Activated CD8-positive, alpha-beta memory T cell treated with anti-CD3 and anti-CD28 coated beads, Interleukin-2, amount 50 U/mL, for 1 hour (primary cell): ENCODE measurements around the gene GSTM4.

Source experiments
- DNase-seq: peaks from one replicate; pipeline ENCODE4 v3.0.0-alpha.2; 2020; ENCODE audit errors: extremely low read depth

GSTM4 gene

GRCh38 chr1:109655615-109656519, at the start of gene GSTM4:
TSS of gene GSTM4 (plus strand) at chr1:109656099. CDS start at chr1:109656390, 291 bp downstream.
- DNase-seq = no peak

- no peak for DNase-seq
These were observed 46.0 kb upstream of the GSTM4 start for GRCh38 chr1:109609881-109610280.

- DNase-seq = no peak
These were observed 45.1 kb upstream of the GSTM4 start for GRCh38 chr1:109610609-109611307.

GRCh38 chr1:109611308-109611990, 44.5 kb upstream of the GSTM4 start:
- DNase-seq = no peak

GRCh38 chr1:109613361-109614147, 42.3 kb upstream of the GSTM4 start:
- no peak for DNase-seq

- DNase-seq = no peak
These were observed 40.0 kb upstream of the GSTM4 start for GRCh38 chr1:109615879-109616278.

GRCh38 chr1:109616391-109616790, 39.5 kb upstream of the GSTM4 start:
- DNase-seq = no peak

- DNase-seq = no peak
These were observed 38.6 kb upstream of the GSTM4 start for GRCh38 chr1:109617291-109617801.

- no peak for DNase-seq
These were observed 37.0 kb upstream of the GSTM4 start for GRCh38 chr1:109618661-109619575.

GRCh38 chr1:109619576-109620400, 36.1 kb upstream of the GSTM4 start, which contains the start of the genes AMPD2 and GNAT2:
TSS of gene AMPD2 (plus strand) at chr1:109619837. CDS start at chr1:109621176, 1,339 bp downstream.
TSS of gene GNAT2 (minus strand) at chr1:109619616. CDS start at chr1:109612870, 6,746 bp downstream.
- peak; percentile 33 for DNase-seq

- no peak for DNase-seq
These were observed 35.5 kb upstream of the GSTM4 start for GRCh38 chr1:109620401-109620791.

GRCh38 chr1:109620841-109621286, 35.0 kb upstream of the GSTM4 start:
- DNase-seq = peak; percentile 96

GRCh38 chr1:109621379-109622136, 34.3 kb upstream of the GSTM4 start:
- DNase-seq = no peak

GRCh38 chr1:109622137-109622892, 33.6 kb upstream of the GSTM4 start:
- no peak for DNase-seq

- DNase-seq = no peak
These were observed 33.0 kb upstream of the GSTM4 start for GRCh38 chr1:109622895-109623294.

GRCh38 chr1:109623601-109624161, 32.2 kb upstream of the GSTM4 start:
- DNase-seq = no peak
